ENCODE results near the gene TGFB1. TPM values are rescaled to one million over a fixed set of nuclear protein-coding genes. Genes with fewer than 3 reads are reported as not detected.

The TGFB1 gene
- total RNA-seq, 1 experiment from 2014 or later: 30.1 TPM

- Histone ChIP-seq H3K9me3 (ENCODE audit: control insufficient read depth, low read depth, low read length) (no peaks in the 10 kb centered on the region), H4K8ac (replicated peaks; ENCODE audit: insufficient read length, low read depth, low read length) (no peak overlapping the region), H3K79me1 (ENCODE audit: insufficient read depth, low read depth, low read length, poor library complexity, severe bottlenecking) (no peaks in the 10 kb centered on the region), H4K20me1 (ENCODE audit: control insufficient read depth, insufficient read depth, insufficient read length) (peaks cover 3% of the 10 kb centered on the region), H3K9ac (ENCODE audit: extremely low read depth, insufficient read length, low read length) (no peak overlapping the region), H3K23ac (ENCODE audit: insufficient read length, low read depth, low read length) (no peak overlapping the region), H3K4me1 (ENCODE audit: insufficient read depth, low read length) (peaks cover 12% of the 10 kb centered on the region; the same call in 1 of the 2 replicates), H3K18ac (ENCODE audit: insufficient read length, low read depth, low read length) (no peak overlapping the region), H2BK20ac (ENCODE audit: low read depth, low read length, poor library complexity, severe bottlenecking) (no peak overlapping the region), H2BK12ac (ENCODE audit: insufficient read length, low read depth, low read length) (no peak overlapping the region), H3K56ac (ENCODE audit: insufficient read length, low read depth, low read length) (no peak overlapping the region), H3K27ac (ENCODE audit: insufficient read length, low read depth, low read length) (no peak overlapping the region), H4K91ac (ENCODE audit: insufficient read length, low read depth, low read length) (no peak overlapping the region), H3K79me2 (ENCODE audit: insufficient read depth, low read length) (no peaks in the 10 kb centered on the region), H2BK5ac (ENCODE audit: insufficient read length, low read length) (no peak overlapping the region), H3K23me2 (ENCODE audit: insufficient read length, low read depth, low read length, poor library complexity, severe bottlenecking) (peaks cover 14% of the 10 kb centered on the region), H2BK15ac (ENCODE audit: low read depth, low read length) (no peak overlapping the region), H2AFZ (ENCODE audit: low read length) (no peak overlapping the region), H2BK120ac (ENCODE audit: low read depth, low read length, poor library complexity, severe bottlenecking) (no peak overlapping the region), H3K14ac (ENCODE audit: insufficient read depth, low read length) (no peak overlapping the region; the same call in 1 of the 2 replicates), H3K4me2 (ENCODE audit: insufficient read depth, insufficient read length, low read length) (peak overlapping the region; percentile 97), H3K27me3 (ENCODE audit: insufficient read depth, low read length) (no peaks in the 10 kb centered on the region), H3K4ac (ENCODE audit: low read depth, low read length) (no peak overlapping the region), H4K5ac (ENCODE audit: insufficient read length, low read depth, low read length) (no peak overlapping the region), H3T11ph (ENCODE audit: low read length) (no peak overlapping the region), H2AK5ac (ENCODE audit: insufficient read length, low read length) (no peak overlapping the region)
- no peak overlapping the region; a peak in 1 of 7 replicates for H3K27ac Mint-ChIP-seq
- peaks cover 3 to 41% (median 13%) of the 10 kb centered on the region in 3 experiments; a peak in 5 of 7 replicates for H3K36me3 Mint-ChIP-seq (ENCODE audit: insufficient read depth in 1 of 3, low read depth in 3 of 3)
- H3K27me3 Mint-ChIP-seq (ENCODE audit: low read depth): peaks cover 1% of the 10 kb centered on the region; the same call in 1 of the 2 replicates
- peak overlapping the region; percentile 56 to 83 for H3K4me3 Mint-ChIP-seq
- DNase-seq: no peak
- H3K9me3 Mint-ChIP-seq: no peaks in the 10 kb centered on the region
- peaks cover 49 to 54% of the 10 kb centered on the region in 2 experiments for H3K4me1 Mint-ChIP-seq
- no peak for TF ChIP-seq CTCF (conservative IDR thresholded peaks at IDR 0.05)
- WGBS (ENCODE audit: extremely low coverage, insufficient read length, low lambda C conversion rate): no CpG with 5 or more reads among the region's 10 CpGs
Observed at GRCh38 chr19:41325640-41325946, 28.1 kb downstream of the TGFB1 start.

Data from H9 (cell line).